Measurements from ENCODE around the gene DDX39B. TPM values are rescaled to one million over a fixed set of nuclear protein-coding genes. Genes with fewer than 3 reads are reported as not detected.

DDX39B gene
- total and polyA plus RNA-seq, 2 of the 8 experiments (the other 6 are each of a cell fraction or from before 2014, with no cell fraction given), result 780 to 1,164 TPM

DNA sequence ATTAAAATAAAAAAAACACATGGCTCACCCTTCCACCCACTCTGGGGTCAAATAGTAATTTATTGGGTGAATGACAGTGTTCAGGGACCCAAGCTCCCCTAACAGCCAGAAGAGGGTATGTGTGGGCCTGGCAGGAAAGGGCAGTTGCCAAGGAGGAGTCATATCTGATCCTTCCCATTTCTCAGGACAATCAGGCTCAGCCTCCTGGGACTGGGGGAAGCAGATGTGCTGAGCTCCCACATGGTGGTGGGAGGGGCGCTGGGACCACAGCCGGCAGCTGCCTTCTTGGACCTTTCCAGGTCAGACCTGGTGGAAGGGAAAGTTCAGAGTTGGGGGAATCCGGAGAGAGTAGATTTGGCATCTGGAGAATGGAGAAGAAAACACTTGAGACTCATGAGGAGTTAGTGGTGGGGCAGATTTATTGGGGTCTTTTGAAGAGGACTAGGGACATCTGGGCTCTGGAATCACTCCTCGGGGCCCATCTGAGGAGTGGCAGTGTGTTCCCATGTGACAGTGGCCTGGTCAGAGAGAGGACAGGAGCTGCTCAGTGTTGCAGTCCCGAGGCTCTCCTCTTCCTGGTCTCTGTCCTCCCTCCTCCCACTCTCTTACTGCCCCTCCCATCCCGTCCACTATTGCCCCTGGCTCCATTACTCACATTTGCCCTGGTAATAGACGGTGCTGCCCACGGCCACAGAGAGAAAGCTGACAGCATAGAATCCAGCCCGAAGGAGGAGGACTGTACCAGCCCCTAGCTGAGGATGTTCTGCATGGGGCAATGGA is 47.3 kb upstream of the DDX39B start:
- ChIA-PET CTCF (ENCODE audit: partially characterized antibody) (interaction anchor here (0.7 to 22.0 kb wide), 5 partner anchors 3 to 40 kb away, joined by 3 to 640 read pairs (median 254); partner anchors contain the start of genes ATP6V1G2, LST1, LTB and NCR3), POLR2A (ENCODE audit: partially characterized antibody) (interaction anchor here (0.6 to 3.1 kb wide), 8 partner anchors 9 to 60 kb away, joined by 3 to 10 read pairs (median 6); partner anchors contain the start of genes DDX39B, MCCD1 and TNF)
- Histone ChIP-seq H3K27ac (ENCODE audit: low read depth, low read length) (no peak overlapping the region), H3K14ac (ENCODE audit: insufficient read length) (no peak overlapping the region), H3K4me2 (ENCODE audit: insufficient read depth in 1 of 2, low read depth in 2 of 2, low read length in 2 of 2) (no peak overlapping the region), H4K20me1 (replicated peaks in 1 of 2; ENCODE audit: control insufficient read depth in 1 of 2, insufficient read depth in 2 of 2, low read length in 2 of 2) (no peaks in the 10 kb centered on the region), H3K23ac (ENCODE audit: insufficient read length) (no peak overlapping the region), H4K8ac (ENCODE audit: extremely low read depth, insufficient read depth, low read length) (no peak overlapping the region), H3K4me3 (ENCODE audit: extremely low read depth in 1 of 4, insufficient read depth in 2 of 4, low read depth in 3 of 4, low read length in 4 of 4) (no peak overlapping the region), H2BK5ac (ENCODE audit: low read depth, low read length) (no peak overlapping the region), H3K27me3 (replicated peaks in 1 of 4; ENCODE audit: control insufficient read depth in 3 of 4, extremely low read depth in 1 of 4, insufficient read depth in 3 of 4, low read length in 3 of 4) (no peaks in the 10 kb centered on the region), H2BK120ac (replicated peaks; ENCODE audit: low read depth, low read length) (no peak overlapping the region), H3K9ac (replicated peaks in 1 of 4; ENCODE audit: extremely low read depth in 1 of 4, low read depth in 3 of 4, low read length in 3 of 4) (no peak overlapping the region), H3K18ac (ENCODE audit: extremely low read depth, low read length) (no peak overlapping the region), H3K36me3 (ENCODE audit: control insufficient read depth in 2 of 4, insufficient read depth in 4 of 4, low read length in 3 of 4) (no peaks in the 10 kb centered on the region), H2BK20ac (ENCODE audit: low read length) (no peak overlapping the region), H3K79me1 (ENCODE audit: low read depth, low read length) (no peaks in the 10 kb centered on the region), H3K23me2 (ENCODE audit: low read depth, low read length) (0 out of 2 replicates have a peak, but pooled peaks cover 2% of the 10 kb centered on the region), H4K91ac (replicated peaks; ENCODE audit: insufficient read length, low read length) (no peak overlapping the region), H2AK5ac (ENCODE audit: low read depth, low read length) (no peak overlapping the region), H2AFZ (ENCODE audit: low read length) (no peak overlapping the region), H3K4ac (replicated peaks; ENCODE audit: insufficient read length, low read depth, low read length) (no peak overlapping the region), H3K79me2 (ENCODE audit: control insufficient read depth in 1 of 2, insufficient read depth in 2 of 2, low read length in 2 of 2) (no peaks in the 10 kb centered on the region), H2BK12ac (ENCODE audit: low read depth, low read length) (no peak overlapping the region), H2BK15ac (ENCODE audit: low read length) (no peak overlapping the region), H3K9me3 (ENCODE audit: insufficient read depth in 2 of 2, low read depth in 1 of 2, low read length in 1 of 2) (no peaks in the 10 kb centered on the region), H3K56ac (replicated peaks; ENCODE audit: insufficient read length, low read depth, low read length) (no peak overlapping the region), H3K4me1 (replicated peaks in 1 of 4; ENCODE audit: control insufficient read depth in 3 of 4, insufficient read depth in 4 of 4, low read length in 3 of 4) (peaks cover 0 to 4% (median 0%) of the 10 kb centered on the region in 4 experiments; a peak in 1 of 7 replicates), H4K5ac (ENCODE audit: insufficient read length, low read depth, low read length) (no peak overlapping the region)
- DNase-seq (ENCODE audit: low read depth in 1 of 2, low spot score in 2 of 2) (no peak), FAIRE-seq (no peak)
- 76% methylated on average over 8 of the region's 9 CpGs; no CpG with 5 or more reads in 1 of the 2 experiments for WGBS, 2 experiments (ENCODE audit: extremely low coverage in 1 of 2, insufficient coverage in 1 of 2, insufficient read length in 1 of 2, insufficient replicate concordance in 2 of 2, low coverage in 1 of 2, low lambda C conversion rate in 2 of 2, missing lambda C conversion rate in 1 of 2)
- TF ChIP-seq CBX5 (IDR thresholded peaks at IDR 0.05; ENCODE audit: low read depth, low read length) (no peak), FOSL1 (IDR thresholded peaks at IDR 0.05; ENCODE audit: insufficient read depth, low read depth, low read length) (no peak), CTBP2 (IDR thresholded peaks at IDR 0.05; ENCODE audit: borderline replicate concordance, insufficient read depth, insufficient read length, low read length) (no peak), NRF1 (IDR thresholded peaks at IDR 0.05; ENCODE audit: low read depth, low read length) (no peak), BRCA1 (IDR thresholded peaks at IDR 0.05; ENCODE audit: low read depth, low read length) (no peak), SRF (IDR thresholded peaks at IDR 0.05; ENCODE audit: low read depth, low read length) (no peak), CEBPB (IDR thresholded peaks at IDR 0.05; ENCODE audit: low read depth, low read length) (no peak), YY1 (IDR thresholded peaks at IDR 0.05; ENCODE audit: low read depth, low read length) (no peak), TAF7 (optimal IDR thresholded peaks at IDR 0.05; ENCODE audit: borderline replicate concordance, low read depth, low read length) (no peak), SP2 (IDR thresholded peaks at IDR 0.05; ENCODE audit: low read length) (no peak), TCF12 (IDR thresholded peaks at IDR 0.05; ENCODE audit: low read depth, low read length) (no peak)
- TF ChIP-seq, protein P1, sequence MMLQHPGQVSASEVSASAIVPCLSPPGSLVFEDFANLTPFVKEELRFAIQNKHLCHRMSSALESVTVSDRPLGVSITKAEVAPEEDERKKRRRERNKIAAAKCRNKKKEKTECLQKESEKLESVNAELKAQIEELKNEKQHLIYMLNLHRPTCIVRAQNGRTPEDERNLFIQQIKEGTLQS (IDR thresholded peaks at IDR 0.05; ENCODE audit: insufficient read depth, low read depth, low read length), result no peak

All from H1 (cell line).